T-cell (primary cell): Measurements from ENCODE around the gene AAK1. TPM values are rescaled to one million over a fixed set of nuclear protein-coding genes. Genes with fewer than 3 reads are reported as not detected.

Experiments used
- ATAC-seq, 4 experiments: fragments of 200-7000 bp in 3 of 4; fragments of 150-1000 bp in 1 of 4; cut with Tn5 transposase; replicated peaks in 1 of 4; 1 replicate in 3 of 4; 2 replicates in 1 of 4; pipeline ENCODE4 v1.10.0; 2021; ENCODE audit warnings: moderate library complexity in 3 of 4, mild to moderate bottlenecking in 2 of 4, moderate number of reproducible peaks in 1 of 4
- CTCF ChIA-PET, 2 donors: fragments of 300-600 bp; sonication (Branson Sonifier 250); formaldehyde crosslinking; loops; one replicate each; lab custom pipeline; 2022; ENCODE audit warnings: antibody characterized with exemption in 2 of 2; lab: Charles Lee
- POLR2A ChIA-PET, 2 donors: fragments of 300-600 bp; sonication (Branson Sonifier 250); formaldehyde crosslinking; loops; one replicate each; lab custom pipeline; 2022; ENCODE audit warnings: antibody characterized with exemption in 2 of 2; lab: Charles Lee
- DNase-seq, 35 experiments: peaks; one replicate each; pipeline versions ENCODE4 v3.0.0 to v3.0.0-alpha.2; 2013 to 2023
- H3K27ac ChIP-seq: one replicate; pipeline ENCODE4 v1.5.1; 2013; ENCODE audit warnings: low read length
- H3K27me3 ChIP-seq, 2 experiments: replicated peaks in 1 of 2; 1 replicate in 1 of 2; 2 replicates in 1 of 2; pipeline versions ENCODE4 v1.6.1 to v1.7.0; 2013; ENCODE audit warnings: low read length in 1 of 2, mixed read lengths in 1 of 2; ENCODE audit not compliant: control insufficient read depth in 2 of 2, insufficient read depth in 2 of 2; ENCODE audit errors: extremely low read depth in 1 of 2
- H3K36me3 ChIP-seq, 2 donors: 1 replicate in 1 of 2; 2 replicates in 1 of 2; pipeline versions ENCODE4 v1.6.1 to v1.7.0; 2013; ENCODE audit warnings: low read length in 1 of 2; ENCODE audit not compliant: control insufficient read depth in 2 of 2, insufficient read depth in 1 of 2; ENCODE audit errors: extremely low read depth in 1 of 2
- H3K4me1 ChIP-seq, 2 experiments: 1 replicate in 1 of 2; 2 replicates in 1 of 2; pipeline versions ENCODE4 v1.6.1 to v1.7.0; 2013; ENCODE audit warnings: low read length in 2 of 2, mixed read lengths in 1 of 2; ENCODE audit not compliant: insufficient read depth in 2 of 2, control insufficient read depth in 1 of 2; ENCODE audit errors: extremely low read depth in 1 of 2
- H3K4me3 ChIP-seq, 2 donors: 1 replicate in 1 of 2; 2 replicates in 1 of 2; pipeline versions ENCODE4 v1.5.1 to v1.7.0; 2013; ENCODE audit warnings: mild to moderate bottlenecking in 2 of 2, low read length in 1 of 2, moderate library complexity in 1 of 2; ENCODE audit not compliant: control insufficient read depth in 1 of 2; ENCODE audit errors: extremely low read depth in 1 of 2
- H3K9me3 ChIP-seq: 2 replicates; pipeline ENCODE4 v1.7.0; 2013
- H3K27ac Mint-ChIP-seq, 2 donors: one replicate each; pipeline ENCODE4 v1.8.0; 2020 to 2021; ENCODE audit warnings: mild to moderate bottlenecking in 2 of 2, mixed read lengths in 2 of 2
- H3K27me3 Mint-ChIP-seq, 2 donors: one replicate each; pipeline ENCODE4 v1.8.0; 2021 to 2022; ENCODE audit warnings: mixed read lengths in 2 of 2
- H3K36me3 Mint-ChIP-seq: one replicate; pipeline ENCODE4 v1.8.0; 2021; ENCODE audit warnings: mixed read lengths
- H3K4me1 Mint-ChIP-seq, 3 donors: one replicate each; pipeline ENCODE4 v1.8.0; 2020 to 2022; ENCODE audit warnings: mixed read lengths in 3 of 3, mild to moderate bottlenecking in 1 of 3
- H3K4me3 Mint-ChIP-seq, 3 donors: one replicate each; pipeline ENCODE4 v1.8.0; 2020 to 2022; ENCODE audit warnings: mild to moderate bottlenecking in 3 of 3, mixed read lengths in 3 of 3, moderate library complexity in 3 of 3
- H3K9me3 Mint-ChIP-seq, 3 donors: one replicate each; pipeline ENCODE4 v1.8.0; 2020 to 2022; ENCODE audit warnings: mixed read lengths in 3 of 3
- WGBS: methylation state at CpG from one replicate; pipeline ENCODE4 v1.1.5; 2013; ENCODE audit warnings: missing lambda C conversion rate; ENCODE audit not compliant: insufficient coverage; 5-methylcytosine and 5-hydroxymethylcytosine counted together
- total RNA-seq, 35 experiments: library from RNA in 6 of 35; stranded (reverse) in 6 of 35; fragments of 120-200 nt in 1 of 35; gene quantifications; one replicate each; pipeline versions ENCODE4 v1.2.1 to v1.2.4 and lab custom pipeline; 2013 to 2026

The AAK1 gene
- total RNA-seq, 5 donors from 2014 or later (not counting 1 experiment from before 2014, with no cell fraction given) = 170 to 283 (median 177) TPM

- Mint-ChIP-seq H3K4me1 (peaks cover 39 to 41% (median 40%) of the 10 kb centered on the region in 3 donors), H3K27me3 (no peaks in the 10 kb centered on the region), H3K27ac (peak overlapping the region; percentile 21 to 56), H3K9me3 (no peaks in the 10 kb centered on the region), H3K4me3 (no peak overlapping the region), H3K36me3 (peaks cover 47% of the 10 kb centered on the region)
- Histone ChIP-seq H3K9me3 (no peaks in the 10 kb centered on the region), H3K27ac (no peak overlapping the region), H3K4me1 (peaks cover 5 to 10% of the 10 kb centered on the region in 2 experiments), H3K4me3 (no peak overlapping the region), H3K36me3 (peaks cover 7 to 76% of the 10 kb centered on the region in 2 donors), H3K27me3 (no peaks in the 10 kb centered on the region)
- DNase-seq (no peak), ATAC-seq (no peak)
- WGBS = no CpG with 5 or more reads among the region's 3 CpGs
- CTCF ChIA-PET = no interaction called here
- POLR2A ChIA-PET = no interaction called here
These were observed 147.7 kb downstream of the AAK1 start for GRCh38 chr2:69495861-69496260.

- WGBS = no CpG with 5 or more reads among the region's 3 CpGs
These were observed 148.5 kb downstream of the AAK1 start for GRCh38 chr2:69495008-69495407.

GRCh38 chr2:69494126-69494525, 149.4 kb downstream of the AAK1 start:
- no peak for ATAC-seq
- Histone ChIP-seq H3K4me3 (no peak overlapping the region), H3K36me3 (peaks cover 7 to 81% of the 10 kb centered on the region in 2 donors), H3K4me1 (peaks cover 0 to 9% of the 10 kb centered on the region in 2 experiments), H3K27ac (no peak overlapping the region), H3K27me3 (no peaks in the 10 kb centered on the region), H3K9me3 (no peaks in the 10 kb centered on the region)
- H3K36me3 Mint-ChIP-seq = peaks cover 52% of the 10 kb centered on the region
- ChIA-PET CTCF (no interaction called here), POLR2A (interaction anchor here in 1 of 2 donors (0.6 kb wide), 1 partner anchor 8 kb away, joined by 8 read pairs; no protein-coding TSS in a partner anchor)
- H3K27me3 Mint-ChIP-seq = no peaks in the 10 kb centered on the region
- peak overlapping the region in 1 of 2 donors; percentile 74 for H3K27ac Mint-ChIP-seq
- DNase-seq = no peak
- H3K9me3 Mint-ChIP-seq = no peaks in the 10 kb centered on the region
- peaks cover 24 to 40% (median 38%) of the 10 kb centered on the region in 3 donors for H3K4me1 Mint-ChIP-seq
- WGBS = 97% methylated on average over 2 of the region's 3 CpGs
- no peak overlapping the region for H3K4me3 Mint-ChIP-seq

More at GRCh38 chr2:69495008-69495407, 148.5 kb downstream of the AAK1 start:
- POLR2A ChIA-PET = no interaction called here
- ATAC-seq (no peak), DNase-seq (no peak)
- Mint-ChIP-seq H3K4me3 (no peak overlapping the region), H3K9me3 (no peaks in the 10 kb centered on the region), H3K27me3 (no peaks in the 10 kb centered on the region), H3K4me1 (peaks cover 32 to 42% (median 42%) of the 10 kb centered on the region in 3 donors), H3K36me3 (peaks cover 49% of the 10 kb centered on the region), H3K27ac (peak overlapping the region in 1 of 2 donors; percentile 74)
- H3K27me3 ChIP-seq = no peaks in the 10 kb centered on the region
- H3K36me3 ChIP-seq = peaks cover 7 to 78% of the 10 kb centered on the region in 2 donors
- CTCF ChIA-PET = interaction anchor here in 1 of 2 donors (0.8 kb wide), 1 partner anchor 58 kb away, joined by 3 read pairs; the partner anchor contains the start of gene NFU1
- H3K4me1 ChIP-seq = peaks cover 0 to 9% of the 10 kb centered on the region in 2 experiments
- H3K27ac ChIP-seq = no peak overlapping the region
- no peaks in the 10 kb centered on the region for H3K9me3 ChIP-seq
- no peak overlapping the region for H3K4me3 ChIP-seq

- DNase-seq (no peak), ATAC-seq (no peak)
- POLR2A ChIA-PET = no interaction called here
- H3K36me3 ChIP-seq = peaks cover 7 to 80% of the 10 kb centered on the region in 2 donors
- H3K27me3 ChIP-seq = no peaks in the 10 kb centered on the region
- no peaks in the 10 kb centered on the region for H3K9me3 ChIP-seq
- no peaks in the 10 kb centered on the region for H3K9me3 Mint-ChIP-seq
- no peak overlapping the region for H3K4me3 ChIP-seq
- H3K4me1 ChIP-seq = peaks cover 0 to 6% of the 10 kb centered on the region in 2 experiments
- no peak overlapping the region for H3K4me3 Mint-ChIP-seq
- CTCF ChIA-PET = no interaction called here
- no peaks in the 10 kb centered on the region for H3K27me3 Mint-ChIP-seq
- 81% methylated on average over 4 of the region's 6 CpGs for WGBS
- H3K4me1 Mint-ChIP-seq = peaks cover 21 to 38% (median 35%) of the 10 kb centered on the region in 3 donors
- H3K27ac Mint-ChIP-seq = peak overlapping the region; percentile 45 to 74
- peaks cover 50% of the 10 kb centered on the region for H3K36me3 Mint-ChIP-seq
- no peak overlapping the region for H3K27ac ChIP-seq
These were observed 150.3 kb downstream of the AAK1 start for GRCh38 chr2:69493268-69493667.

GRCh38 chr2:69491864-69492263, 151.7 kb downstream of the AAK1 start:
- H3K4me1 ChIP-seq = peaks cover 0 to 3% of the 10 kb centered on the region in 2 experiments
- DNase-seq (no peak), ATAC-seq (no peak)
- no peak overlapping the region for H3K27ac ChIP-seq
- H3K27ac Mint-ChIP-seq = peak overlapping the region; percentile 57 to 69
- no peak overlapping the region for H3K4me3 ChIP-seq
- H3K27me3 ChIP-seq = no peaks in the 10 kb centered on the region
- POLR2A ChIA-PET = no interaction called here
- WGBS = no CpG with 5 or more reads among the region's 4 CpGs
- no peaks in the 10 kb centered on the region for H3K27me3 Mint-ChIP-seq
- H3K4me3 Mint-ChIP-seq = no peak overlapping the region
- CTCF ChIA-PET = no interaction called here
- H3K4me1 Mint-ChIP-seq = peaks cover 21 to 34% (median 32%) of the 10 kb centered on the region in 3 donors
- peaks cover 7 to 83% of the 10 kb centered on the region in 2 donors for H3K36me3 ChIP-seq
- H3K9me3 Mint-ChIP-seq = no peaks in the 10 kb centered on the region
- no peaks in the 10 kb centered on the region for H3K9me3 ChIP-seq
- peaks cover 48% of the 10 kb centered on the region for H3K36me3 Mint-ChIP-seq

GRCh38 chr2:69490486-69490885, 153.1 kb downstream of the AAK1 start:
- ChIA-PET POLR2A (no interaction called here), CTCF (no interaction called here)
- Histone ChIP-seq H3K4me1 (peaks cover 0 to 3% of the 10 kb centered on the region in 2 experiments), H3K4me3 (no peak overlapping the region), H3K27me3 (no peaks in the 10 kb centered on the region), H3K36me3 (peaks cover 7 to 78% of the 10 kb centered on the region in 2 donors), H3K27ac (no peak overlapping the region), H3K9me3 (no peaks in the 10 kb centered on the region)
- WGBS = no CpG with 5 or more reads among the region's 1 CpG
- ATAC-seq = peak in 3 of 4 experiments; percentile 45 to 68 (median 55)
- peak in 8 of 35 experiments; percentile 6 to 24 (median 11) for DNase-seq
- Mint-ChIP-seq H3K36me3 (peaks cover 51% of the 10 kb centered on the region), H3K9me3 (no peaks in the 10 kb centered on the region), H3K4me3 (no peak overlapping the region), H3K4me1 (peaks cover 21 to 34% (median 32%) of the 10 kb centered on the region in 3 donors), H3K27ac (peak overlapping the region; percentile 11 to 36), H3K27me3 (no peaks in the 10 kb centered on the region)
